GM12865 (cell line): ENCODE data around the gene DIMT1.

ENCODE experiments used
- DNase-seq: peaks from one replicate; pipeline ENCODE4 v3.0.0; 2010; ENCODE audit warnings: low read depth
- H3K4me3 ChIP-seq: 2 replicates; pipeline ENCODE4 v1.5.1; 2011; ENCODE audit warnings: mild to moderate bottlenecking, low read depth, low read length, control low read depth
- TF ChIP-seq, protein P1 (sequence below): IDR thresholded peaks from 2 replicates; pipeline ENCODE4 v1.5.1; 2011; ENCODE audit warnings: low read length, control low read depth, low read depth, inconsistent platforms; ENCODE audit not compliant: insufficient read depth; ENCODE audit errors: missing control alignments

Gene DIMT1

DNA sequence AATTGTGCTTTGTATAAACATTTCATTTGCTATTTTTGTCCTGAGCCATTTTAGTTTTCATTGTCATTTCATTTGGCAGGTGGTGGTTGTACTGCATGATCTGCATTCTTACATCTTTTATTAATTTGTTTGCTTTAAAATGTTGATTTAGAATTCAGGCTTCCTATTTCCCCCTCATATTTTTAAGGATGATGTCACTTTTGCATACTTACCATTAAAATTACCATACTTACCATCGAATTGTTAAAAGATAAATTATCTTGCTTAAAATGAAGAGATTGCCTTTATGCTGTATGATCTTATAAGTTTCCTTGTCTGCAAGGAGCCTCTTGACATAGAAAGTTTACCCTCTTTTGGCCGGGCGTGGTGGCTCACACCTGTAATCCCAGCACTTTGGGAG is 31.1 kb downstream of the DIMT1 start:
- TF ChIP-seq, protein P1, sequence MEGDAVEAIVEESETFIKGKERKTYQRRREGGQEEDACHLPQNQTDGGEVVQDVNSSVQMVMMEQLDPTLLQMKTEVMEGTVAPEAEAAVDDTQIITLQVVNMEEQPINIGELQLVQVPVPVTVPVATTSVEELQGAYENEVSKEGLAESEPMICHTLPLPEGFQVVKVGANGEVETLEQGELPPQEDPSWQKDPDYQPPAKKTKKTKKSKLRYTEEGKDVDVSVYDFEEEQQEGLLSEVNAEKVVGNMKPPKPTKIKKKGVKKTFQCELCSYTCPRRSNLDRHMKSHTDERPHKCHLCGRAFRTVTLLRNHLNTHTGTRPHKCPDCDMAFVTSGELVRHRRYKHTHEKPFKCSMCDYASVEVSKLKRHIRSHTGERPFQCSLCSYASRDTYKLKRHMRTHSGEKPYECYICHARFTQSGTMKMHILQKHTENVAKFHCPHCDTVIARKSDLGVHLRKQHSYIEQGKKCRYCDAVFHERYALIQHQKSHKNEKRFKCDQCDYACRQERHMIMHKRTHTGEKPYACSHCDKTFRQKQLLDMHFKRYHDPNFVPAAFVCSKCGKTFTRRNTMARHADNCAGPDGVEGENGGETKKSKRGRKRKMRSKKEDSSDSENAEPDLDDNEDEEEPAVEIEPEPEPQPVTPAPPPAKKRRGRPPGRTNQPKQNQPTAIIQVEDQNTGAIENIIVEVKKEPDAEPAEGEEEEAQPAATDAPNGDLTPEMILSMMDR: no peak
- DNase-seq: no peak
- H3K4me3 ChIP-seq: no peak overlapping the region

DNA sequence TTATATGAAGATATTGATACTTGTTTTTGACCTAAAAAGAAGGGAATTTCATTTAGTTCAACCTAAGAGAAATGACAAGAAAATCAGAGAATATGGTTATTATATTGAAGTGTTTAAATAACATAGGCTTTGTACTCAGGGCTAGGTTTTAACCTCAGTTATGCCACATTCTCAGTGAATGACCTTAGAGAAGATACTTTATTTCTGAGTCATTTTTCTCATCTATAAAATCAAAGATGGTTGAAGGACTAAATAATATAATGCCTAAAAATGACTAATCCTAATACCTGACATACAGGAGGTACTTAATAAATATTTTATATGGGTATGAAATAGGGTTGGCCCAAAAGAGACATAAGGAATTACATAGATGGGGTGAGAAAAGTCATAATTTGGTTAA is 32.3 kb downstream of the DIMT1 start:
- no peak overlapping the region for H3K4me3 ChIP-seq
- TF ChIP-seq, protein P1: no peak
- no peak for DNase-seq

DNA sequence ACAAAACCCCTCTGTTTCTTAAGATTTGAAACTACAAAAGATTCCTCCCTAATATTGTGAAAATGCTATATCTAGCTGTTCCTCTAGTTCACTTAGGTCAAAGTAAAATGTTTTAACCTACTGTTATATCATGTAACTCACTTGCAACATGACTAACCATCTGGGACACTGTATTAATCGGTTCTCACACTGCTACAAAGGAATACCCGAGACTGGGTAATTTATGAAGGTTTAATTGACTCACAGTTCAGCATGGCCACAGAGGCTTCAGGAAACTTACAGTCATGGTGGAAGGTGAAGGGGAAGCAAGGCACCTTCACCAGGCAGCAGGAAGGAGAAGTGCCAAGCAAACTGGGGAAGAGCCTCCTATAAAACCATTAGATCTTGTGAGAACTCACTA is 34.7 kb downstream of the DIMT1 start:
- no peak overlapping the region for H3K4me3 ChIP-seq
- DNase-seq: no peak
- TF ChIP-seq, protein P1: no peak

DNA sequence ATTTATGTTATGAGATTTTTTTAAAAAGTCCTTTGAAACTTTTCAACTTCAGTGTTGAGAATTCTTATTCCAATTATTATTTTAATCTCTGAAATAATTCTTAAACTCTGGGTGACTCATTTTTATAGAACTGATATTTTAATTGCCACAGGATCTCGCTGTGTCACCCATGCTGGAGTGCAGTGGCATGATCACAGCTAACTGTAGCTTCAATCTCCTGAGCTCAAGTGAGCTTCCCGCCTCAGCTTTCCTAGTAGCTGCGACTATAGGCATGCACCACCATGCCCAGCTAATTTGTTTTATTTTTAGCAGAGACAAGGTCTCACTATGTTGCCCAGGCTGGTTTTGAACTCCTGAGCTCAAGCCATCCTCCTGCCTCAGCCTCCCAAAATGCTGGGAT is 41.0 kb downstream of the DIMT1 start:
- TF ChIP-seq, protein P1: no peak
- H3K4me3 ChIP-seq: no peak overlapping the region
- no peak for DNase-seq

DNA sequence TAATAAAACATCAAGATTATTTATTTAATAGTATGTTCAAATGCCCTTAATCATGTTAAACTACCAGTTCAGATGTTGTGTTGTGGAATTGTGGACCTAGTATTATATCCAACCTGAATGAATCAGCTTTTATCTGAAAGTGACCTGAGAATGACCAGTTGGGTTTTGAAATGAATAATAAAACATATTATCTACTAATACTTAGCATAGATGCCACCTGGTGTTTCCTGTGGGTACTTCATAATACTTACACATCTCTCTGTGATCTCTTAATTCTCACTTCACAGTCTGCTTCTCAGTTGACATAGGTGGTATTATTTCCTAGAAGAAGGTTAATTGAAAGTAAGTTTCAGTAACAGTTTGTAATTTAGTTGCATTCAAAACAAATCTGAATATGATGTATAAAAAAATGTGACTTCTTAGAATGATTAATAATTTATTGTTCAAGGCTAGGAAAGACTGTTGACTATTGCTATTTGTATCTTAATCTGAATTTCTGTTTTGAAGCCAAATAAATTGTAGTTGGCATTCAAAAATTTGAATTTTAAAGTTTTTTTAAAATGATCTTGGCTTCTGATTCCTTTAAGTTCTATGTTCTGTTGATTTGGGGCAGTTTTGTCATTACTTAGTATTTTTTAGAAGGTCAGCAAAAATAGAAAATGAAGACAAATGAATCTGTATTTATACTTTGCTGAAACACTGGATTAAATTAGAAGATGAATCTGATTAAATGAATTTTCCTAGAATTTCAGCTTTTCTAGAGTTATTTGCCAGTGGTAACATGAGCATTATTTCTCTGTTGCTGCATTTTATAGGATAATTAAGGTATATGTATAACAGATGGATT is 49.5 kb downstream of the DIMT1 start:
- DNase-seq: peak; percentile 79
- H3K4me3 ChIP-seq: no peak overlapping the region
- TF ChIP-seq, protein P1: peak; percentile 45

DNA sequence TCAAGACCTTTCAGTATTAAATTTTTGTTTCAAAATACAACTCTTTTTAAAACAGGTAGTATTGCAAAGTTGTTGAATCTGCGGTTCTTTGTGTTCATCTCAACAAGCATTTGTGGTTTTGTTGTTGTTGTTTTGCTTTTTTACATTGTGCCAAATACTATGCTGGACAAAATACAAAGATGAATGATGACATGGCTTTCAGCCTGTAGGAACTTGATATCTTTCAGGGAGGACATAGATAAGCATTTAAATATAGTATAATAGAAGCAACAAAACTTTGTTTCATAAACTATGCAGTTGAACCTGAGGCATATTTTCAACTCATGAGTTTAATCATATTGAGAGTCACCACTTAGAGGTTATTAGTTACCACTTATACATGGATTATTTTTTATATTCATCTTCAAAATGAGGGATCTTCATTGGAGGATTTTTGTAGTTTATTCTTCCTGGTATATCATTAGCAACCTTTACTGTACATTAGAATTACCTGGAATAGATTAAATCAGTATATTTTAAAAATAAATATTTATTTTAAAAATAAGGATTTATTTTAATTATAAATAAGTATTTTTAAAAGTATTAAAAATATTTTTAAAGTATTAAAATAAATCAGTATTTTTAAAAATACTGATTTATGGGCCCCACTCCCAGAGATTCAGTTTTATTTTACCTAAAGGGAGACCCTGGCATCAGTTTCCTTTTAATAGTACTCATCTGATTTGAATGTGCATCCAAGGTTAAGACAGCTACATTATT is 54.8 kb downstream of the DIMT1 start:
- TF ChIP-seq, protein P1: no peak
- no peak for DNase-seq
- no peak overlapping the region for H3K4me3 ChIP-seq
